ENCODE results near the gene SH3GLB1.
"Not testable (repeated sequence)": the region's sequence is repeated elsewhere in the genome, so short reads cannot be mapped to it uniquely, and the experiment has no call there.

DNA sequence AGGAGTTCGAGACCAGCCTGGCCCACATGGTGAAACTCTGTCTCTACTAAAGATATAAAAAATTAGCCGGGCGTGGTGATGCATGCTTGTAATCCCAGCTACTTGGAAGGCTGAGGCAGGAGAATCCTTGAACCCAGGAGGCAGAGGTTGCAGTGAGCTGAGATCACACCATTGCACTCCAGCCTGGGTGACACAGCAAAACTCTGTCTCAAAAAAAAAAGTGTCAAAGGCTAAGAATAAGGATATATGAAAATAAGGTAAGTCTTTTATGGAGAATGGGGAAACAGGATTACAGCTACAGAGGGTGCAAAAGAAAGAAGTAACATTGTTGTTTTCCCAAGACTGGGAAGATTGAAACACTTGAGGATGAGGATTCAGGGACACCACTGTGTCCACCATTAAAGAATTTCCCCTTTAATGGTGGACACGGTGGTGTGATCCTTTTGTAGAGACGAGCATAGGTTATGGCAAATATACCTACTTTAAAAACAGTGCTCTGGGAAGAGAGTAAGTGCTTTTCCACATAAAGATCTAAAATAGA lies 1.4 kb upstream of the SH3GLB1 start:
- TF ChIP-seq EZH2 (IDR thresholded peaks at IDR 0.05; ENCODE audit: insufficient read depth, low read length), result not testable (repeated sequence)
- TF ChIP-seq, protein P1, sequence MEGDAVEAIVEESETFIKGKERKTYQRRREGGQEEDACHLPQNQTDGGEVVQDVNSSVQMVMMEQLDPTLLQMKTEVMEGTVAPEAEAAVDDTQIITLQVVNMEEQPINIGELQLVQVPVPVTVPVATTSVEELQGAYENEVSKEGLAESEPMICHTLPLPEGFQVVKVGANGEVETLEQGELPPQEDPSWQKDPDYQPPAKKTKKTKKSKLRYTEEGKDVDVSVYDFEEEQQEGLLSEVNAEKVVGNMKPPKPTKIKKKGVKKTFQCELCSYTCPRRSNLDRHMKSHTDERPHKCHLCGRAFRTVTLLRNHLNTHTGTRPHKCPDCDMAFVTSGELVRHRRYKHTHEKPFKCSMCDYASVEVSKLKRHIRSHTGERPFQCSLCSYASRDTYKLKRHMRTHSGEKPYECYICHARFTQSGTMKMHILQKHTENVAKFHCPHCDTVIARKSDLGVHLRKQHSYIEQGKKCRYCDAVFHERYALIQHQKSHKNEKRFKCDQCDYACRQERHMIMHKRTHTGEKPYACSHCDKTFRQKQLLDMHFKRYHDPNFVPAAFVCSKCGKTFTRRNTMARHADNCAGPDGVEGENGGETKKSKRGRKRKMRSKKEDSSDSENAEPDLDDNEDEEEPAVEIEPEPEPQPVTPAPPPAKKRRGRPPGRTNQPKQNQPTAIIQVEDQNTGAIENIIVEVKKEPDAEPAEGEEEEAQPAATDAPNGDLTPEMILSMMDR (IDR thresholded peaks at IDR 0.05; ENCODE audit: insufficient read depth, low read depth, low read length), result not testable (repeated sequence)
